Measurements from ENCODE around the gene SYCP2L. TPM values are rescaled to one million over a fixed set of nuclear protein-coding genes. Genes with fewer than 3 reads are reported as not detected.

Gene SYCP2L
- total RNA-seq, 1 experiment from 2014 or later, result 9.7 TPM

DNA sequence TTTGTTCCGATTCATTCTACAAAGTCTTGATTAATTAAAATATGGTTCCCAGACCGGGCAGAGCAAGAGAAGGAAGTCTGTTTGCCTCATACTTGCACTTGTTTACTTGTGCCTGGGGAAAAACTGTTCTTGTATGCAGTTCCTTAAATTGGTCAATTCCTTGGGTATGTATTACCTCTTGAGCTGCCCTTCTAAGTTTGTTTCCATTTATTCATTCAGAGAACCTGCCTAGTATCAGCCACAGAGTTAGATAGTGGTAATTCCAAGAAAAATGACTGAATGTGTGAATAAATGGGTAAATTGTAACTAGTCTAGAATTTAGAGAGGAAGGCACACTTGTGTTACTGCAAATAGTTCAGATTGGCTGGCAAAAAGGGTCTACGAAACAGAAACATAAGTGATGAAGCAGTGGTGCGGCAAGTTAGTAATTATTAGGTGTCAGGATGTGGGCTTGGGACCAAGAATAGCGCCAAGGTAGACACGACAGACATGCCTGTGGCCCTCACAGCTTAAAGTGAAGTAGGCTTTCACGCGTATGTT is 48.0 kb upstream of the SYCP2L start:
- H3K4me1 ChIP-seq (ENCODE audit: insufficient read depth, low read length, poor library complexity, severe bottlenecking), result peaks cover 12% of the 10 kb centered on the region
- no peaks in the 10 kb centered on the region for H3K9me3 ChIP-seq (ENCODE audit: low read depth, low read length, poor library complexity, severe bottlenecking)
- H3K27me3 ChIP-seq (replicated peaks; ENCODE audit: insufficient read depth, low read depth, low read length, poor library complexity), result peaks cover 8% of the 10 kb centered on the region
- H3K36me3 ChIP-seq (ENCODE audit: insufficient read depth, low read length, poor library complexity, severe bottlenecking), result no peaks in the 10 kb centered on the region
- intact Hi-C loops (cut with micrococcal nuclease; ENCODE audit: unreplicated experiment), result no loop called here
- no peak overlapping the region for H3K27ac ChIP-seq (ENCODE audit: low read depth, low read length, poor library complexity, severe bottlenecking)
- peak overlapping the region; percentile 56 for H3K4me3 ChIP-seq (ENCODE audit: low read depth, low read length, poor library complexity, severe bottlenecking)
- TF ChIP-seq, protein P1, sequence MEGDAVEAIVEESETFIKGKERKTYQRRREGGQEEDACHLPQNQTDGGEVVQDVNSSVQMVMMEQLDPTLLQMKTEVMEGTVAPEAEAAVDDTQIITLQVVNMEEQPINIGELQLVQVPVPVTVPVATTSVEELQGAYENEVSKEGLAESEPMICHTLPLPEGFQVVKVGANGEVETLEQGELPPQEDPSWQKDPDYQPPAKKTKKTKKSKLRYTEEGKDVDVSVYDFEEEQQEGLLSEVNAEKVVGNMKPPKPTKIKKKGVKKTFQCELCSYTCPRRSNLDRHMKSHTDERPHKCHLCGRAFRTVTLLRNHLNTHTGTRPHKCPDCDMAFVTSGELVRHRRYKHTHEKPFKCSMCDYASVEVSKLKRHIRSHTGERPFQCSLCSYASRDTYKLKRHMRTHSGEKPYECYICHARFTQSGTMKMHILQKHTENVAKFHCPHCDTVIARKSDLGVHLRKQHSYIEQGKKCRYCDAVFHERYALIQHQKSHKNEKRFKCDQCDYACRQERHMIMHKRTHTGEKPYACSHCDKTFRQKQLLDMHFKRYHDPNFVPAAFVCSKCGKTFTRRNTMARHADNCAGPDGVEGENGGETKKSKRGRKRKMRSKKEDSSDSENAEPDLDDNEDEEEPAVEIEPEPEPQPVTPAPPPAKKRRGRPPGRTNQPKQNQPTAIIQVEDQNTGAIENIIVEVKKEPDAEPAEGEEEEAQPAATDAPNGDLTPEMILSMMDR (conservative IDR thresholded peaks at IDR 0.05; ENCODE audit: low read depth, low read length), result no peak
- no peak for TF ChIP-seq EZH2 (IDR thresholded peaks at IDR 0.05; ENCODE audit: borderline replicate concordance, low read depth, low read length, poor library complexity, severe bottlenecking)
- BruUV-seq (replicated peaks), result no TSS peak
- POLR2A ChIA-PET (ENCODE audit: low non-redundant PET), result no interaction called here
- no peak for DNase-seq (ENCODE audit: low spot score)
- CTCF ChIA-PET, result no interaction called here

DNA sequence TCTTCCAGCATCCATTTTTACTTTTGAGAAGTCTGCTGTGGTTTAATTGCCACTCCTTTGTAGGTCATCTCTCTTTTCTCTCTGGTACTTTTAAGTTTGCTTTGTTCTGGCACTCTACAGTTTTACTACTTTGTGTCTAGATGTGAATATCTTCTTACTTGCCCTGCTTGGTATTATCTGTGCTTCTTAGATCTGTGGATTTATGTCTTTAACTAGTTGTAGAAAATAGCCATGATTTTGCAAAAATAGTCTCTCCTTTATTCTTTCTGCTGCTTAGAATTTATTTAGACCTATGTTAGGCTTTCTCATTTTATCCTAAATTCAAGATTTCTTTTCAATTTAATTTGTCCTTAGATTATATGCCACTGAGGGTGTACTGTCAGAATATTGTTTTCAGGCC is 43.3 kb upstream of the SYCP2L start:
- no peak overlapping the region for H3K4me3 ChIP-seq (ENCODE audit: low read depth, low read length, poor library complexity, severe bottlenecking)
- POLR2A ChIA-PET (ENCODE audit: low non-redundant PET), result no interaction called here
- CTCF ChIA-PET, result no interaction called here
- no peak for DNase-seq (ENCODE audit: low spot score)
- no TSS peak for BruUV-seq (replicated peaks)
- no peaks in the 10 kb centered on the region for H3K9me3 ChIP-seq (ENCODE audit: low read depth, low read length, poor library complexity, severe bottlenecking)
- intact Hi-C loops (cut with micrococcal nuclease; ENCODE audit: unreplicated experiment), result no loop called here
- no peaks in the 10 kb centered on the region for H3K4me1 ChIP-seq (ENCODE audit: insufficient read depth, low read length, poor library complexity, severe bottlenecking)
- TF ChIP-seq, protein P1 (conservative IDR thresholded peaks at IDR 0.05; ENCODE audit: low read depth, low read length), result no peak
- TF ChIP-seq EZH2 (IDR thresholded peaks at IDR 0.05; ENCODE audit: borderline replicate concordance, low read depth, low read length, poor library complexity, severe bottlenecking), result no peak
- peaks cover 8% of the 10 kb centered on the region for H3K27me3 ChIP-seq (replicated peaks; ENCODE audit: insufficient read depth, low read depth, low read length, poor library complexity)
- H3K27ac ChIP-seq (ENCODE audit: low read depth, low read length, poor library complexity, severe bottlenecking), result no peak overlapping the region
- H3K36me3 ChIP-seq (ENCODE audit: insufficient read depth, low read length, poor library complexity, severe bottlenecking), result no peaks in the 10 kb centered on the region

DNA sequence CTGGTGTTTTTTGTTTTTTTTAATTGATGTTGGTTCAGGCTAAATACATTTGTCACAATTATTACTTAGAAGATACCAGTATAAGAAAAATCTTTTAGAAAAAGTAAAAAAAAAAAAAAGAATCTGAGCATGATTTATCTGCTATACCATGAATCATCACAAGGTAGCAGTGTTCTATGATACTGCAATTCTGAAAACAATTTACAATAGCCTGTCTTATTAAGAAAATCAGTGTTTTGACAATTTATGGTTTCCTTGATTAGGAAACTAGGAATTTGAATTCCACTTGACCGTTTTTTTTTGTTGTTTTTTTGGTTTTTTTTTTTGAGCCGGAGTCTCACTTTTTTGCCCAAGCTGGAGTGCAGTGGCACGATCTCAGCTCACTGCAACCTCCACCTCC is 39.2 kb upstream of the SYCP2L start:
- POLR2A ChIA-PET (ENCODE audit: low non-redundant PET), result no interaction called here
- CTCF ChIA-PET, result interaction anchor here (1.0 to 1.2 kb wide), 2 partner anchors 39 to 221 kb away, joined by 3 to 12 read pairs; partner anchors contain the start of gene SYCP2L
- Histone ChIP-seq H3K4me1 (ENCODE audit: insufficient read depth, low read length, poor library complexity, severe bottlenecking) (no peaks in the 10 kb centered on the region), H3K27me3 (replicated peaks; ENCODE audit: insufficient read depth, low read depth, low read length, poor library complexity) (no peaks in the 10 kb centered on the region), H3K9me3 (ENCODE audit: low read depth, low read length, poor library complexity, severe bottlenecking) (no peaks in the 10 kb centered on the region), H3K36me3 (ENCODE audit: insufficient read depth, low read length, poor library complexity, severe bottlenecking) (no peaks in the 10 kb centered on the region), H3K27ac (ENCODE audit: low read depth, low read length, poor library complexity, severe bottlenecking) (no peak overlapping the region), H3K4me3 (ENCODE audit: low read depth, low read length, poor library complexity, severe bottlenecking) (no peak overlapping the region)
- no TSS peak for BruUV-seq (replicated peaks)
- TF ChIP-seq EZH2 (IDR thresholded peaks at IDR 0.05; ENCODE audit: borderline replicate concordance, low read depth, low read length, poor library complexity, severe bottlenecking), result no peak
- TF ChIP-seq, protein P1 (conservative IDR thresholded peaks at IDR 0.05; ENCODE audit: low read depth, low read length), result peak; percentile 57
- DNase-seq (ENCODE audit: low spot score), result peak; percentile 11
- intact Hi-C loops (cut with micrococcal nuclease; ENCODE audit: unreplicated experiment), result no loop called here

Measured in A673 (cell line).